Measurements from ENCODE around the gene SMOC2. TPM values are rescaled to one million over a fixed set of nuclear protein-coding genes. Genes with fewer than 3 reads are reported as not detected.

Gene SMOC2
- polyA plus RNA-seq, 1 of the 3 experiments (the other 2 are of a cell fraction): not detected

DNA sequence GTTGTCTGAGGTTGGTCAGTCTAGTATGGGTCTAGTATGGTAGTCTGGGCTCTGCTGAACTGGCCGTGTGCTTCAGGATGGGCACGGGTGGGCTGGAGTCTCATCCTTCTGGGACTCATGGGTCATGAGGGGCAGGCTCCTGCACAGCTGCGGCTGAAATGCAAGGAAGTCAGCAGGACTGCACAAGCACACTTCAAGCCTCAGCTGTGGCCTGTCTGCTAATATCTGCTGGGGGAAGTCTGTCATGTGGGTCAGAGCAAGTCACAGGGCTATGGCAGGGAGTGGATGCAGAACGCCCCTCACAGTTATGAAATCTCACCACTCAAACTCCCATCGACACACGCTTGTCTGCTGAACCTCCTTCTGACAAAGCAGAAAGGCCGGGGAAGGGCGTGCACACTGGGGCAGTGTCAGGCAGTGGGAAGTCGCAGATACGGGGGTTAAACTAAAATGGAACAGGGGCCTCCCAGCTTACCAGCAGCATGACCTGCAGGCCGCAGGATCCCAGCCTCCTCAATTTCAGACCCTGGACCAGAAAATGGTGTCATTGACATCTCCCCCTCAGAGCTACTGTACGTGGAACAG lies 229.5 kb downstream of the SMOC2 start:
- Histone ChIP-seq H3K4me1 (ENCODE audit: control insufficient read depth in 1 of 2, insufficient read depth in 2 of 2, low read depth in 1 of 2, low read length in 1 of 2) (no peaks in the 10 kb centered on the region; a peak in 1 of 4 replicates), H4K20me1 (ENCODE audit: insufficient read depth) (no peaks in the 10 kb centered on the region), H3K9ac (no peak overlapping the region), H3K9me2 (no peaks in the 10 kb centered on the region), H3K4me2 (no peak overlapping the region), H3K27ac (ENCODE audit: low read depth in 2 of 2, low read length in 1 of 2) (no peak overlapping the region), H3K27me3 (ENCODE audit: insufficient read depth) (no peaks in the 10 kb centered on the region), H3K9me3 (no peaks in the 10 kb centered on the region), H3K36me3 (replicated peaks in 1 of 2; ENCODE audit: control insufficient read depth in 1 of 2, insufficient read depth in 2 of 2, low read length in 1 of 2) (no peaks in the 10 kb centered on the region), H2AFZ (ENCODE audit: low read depth) (no peak overlapping the region), H3K4me3 (ENCODE audit: low read depth in 2 of 2, low read length in 1 of 2) (no peak overlapping the region), H3F3A (replicated peaks; ENCODE audit: insufficient read depth) (no peaks in the 10 kb centered on the region), H3K79me2 (ENCODE audit: insufficient read depth) (no peaks in the 10 kb centered on the region)
- ChIA-PET CTCF (no interaction called here), POLR2A (no interaction called here)
- 67% methylated on average over 9 of the region's 12 CpGs for WGBS (ENCODE audit: low lambda C conversion rate)
- TF ChIP-seq, protein P1, sequence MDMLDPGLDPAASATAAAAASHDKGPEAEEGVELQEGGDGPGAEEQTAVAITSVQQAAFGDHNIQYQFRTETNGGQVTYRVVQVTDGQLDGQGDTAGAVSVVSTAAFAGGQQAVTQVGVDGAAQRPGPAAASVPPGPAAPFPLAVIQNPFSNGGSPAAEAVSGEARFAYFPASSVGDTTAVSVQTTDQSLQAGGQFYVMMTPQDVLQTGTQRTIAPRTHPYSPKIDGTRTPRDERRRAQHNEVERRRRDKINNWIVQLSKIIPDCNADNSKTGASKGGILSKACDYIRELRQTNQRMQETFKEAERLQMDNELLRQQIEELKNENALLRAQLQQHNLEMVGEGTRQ (IDR thresholded peaks at IDR 0.05; ENCODE audit: borderline replicate concordance, low read depth, low read length): no peak
- no peak for TF ChIP-seq SMC3 (IDR thresholded peaks at IDR 0.05; ENCODE audit: low read depth, low read length)
- TF ChIP-seq RXRA (IDR thresholded peaks at IDR 0.05; ENCODE audit: borderline replicate concordance, low read depth): no peak
- TF ChIP-seq FOSL2 (IDR thresholded peaks at IDR 0.05; ENCODE audit: borderline replicate concordance, low read depth): no peak
- no peak for TF ChIP-seq RAD21 (IDR thresholded peaks at IDR 0.05; ENCODE audit: low read length)
- no peak for TF ChIP-seq MEF2A (IDR thresholded peaks at IDR 0.05; ENCODE audit: borderline replicate concordance, low read depth)
- TF ChIP-seq EZH2phosphoT487 (IDR thresholded peaks at IDR 0.05; ENCODE audit: borderline replicate concordance, low read depth): no peak
- no peak for TF ChIP-seq JUND (IDR thresholded peaks at IDR 0.05)
- TF ChIP-seq EP300 (IDR thresholded peaks at IDR 0.05; ENCODE audit: borderline replicate concordance in 1 of 2, low read depth in 1 of 2, low read length in 1 of 2): no peak
- no peak for TF ChIP-seq NRF1 (IDR thresholded peaks at IDR 0.05; ENCODE audit: low read depth, low read length)
- TF ChIP-seq SIN3A (IDR thresholded peaks at IDR 0.05; ENCODE audit: borderline replicate concordance, low read depth, low read length): no peak
- TF ChIP-seq TAF1 (IDR thresholded peaks at IDR 0.05; ENCODE audit: borderline replicate concordance, low read depth, low read length): no peak
- no peak for TF ChIP-seq MXI1 (IDR thresholded peaks at IDR 0.05; ENCODE audit: low read depth, low read length)
- no peak for TF ChIP-seq FOXJ3 (CRISPR knock-in tag; IDR thresholded peaks at IDR 0.05)
- TF ChIP-seq GABPA (IDR thresholded peaks at IDR 0.05; ENCODE audit: low read depth): no peak
- TF ChIP-seq, protein P2, sequence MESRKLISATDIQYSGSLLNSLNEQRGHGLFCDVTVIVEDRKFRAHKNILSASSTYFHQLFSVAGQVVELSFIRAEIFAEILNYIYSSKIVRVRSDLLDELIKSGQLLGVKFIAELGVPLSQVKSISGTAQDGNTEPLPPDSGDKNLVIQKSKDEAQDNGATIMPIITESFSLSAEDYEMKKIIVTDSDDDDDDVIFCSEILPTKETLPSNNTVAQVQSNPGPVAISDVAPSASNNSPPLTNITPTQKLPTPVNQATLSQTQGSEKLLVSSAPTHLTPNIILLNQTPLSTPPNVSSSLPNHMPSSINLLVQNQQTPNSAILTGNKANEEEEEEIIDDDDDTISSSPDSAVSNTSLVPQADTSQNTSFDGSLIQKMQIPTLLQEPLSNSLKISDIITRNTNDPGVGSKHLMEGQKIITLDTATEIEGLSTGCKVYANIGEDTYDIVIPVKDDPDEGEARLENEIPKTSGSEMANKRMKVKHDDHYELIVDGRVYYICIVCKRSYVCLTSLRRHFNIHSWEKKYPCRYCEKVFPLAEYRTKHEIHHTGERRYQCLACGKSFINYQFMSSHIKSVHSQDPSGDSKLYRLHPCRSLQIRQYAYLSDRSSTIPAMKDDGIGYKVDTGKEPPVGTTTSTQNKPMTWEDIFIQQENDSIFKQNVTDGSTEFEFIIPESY (IDR thresholded peaks at IDR 0.05; ENCODE audit: borderline replicate concordance, low read depth): no peak
- TF ChIP-seq, protein P3, sequence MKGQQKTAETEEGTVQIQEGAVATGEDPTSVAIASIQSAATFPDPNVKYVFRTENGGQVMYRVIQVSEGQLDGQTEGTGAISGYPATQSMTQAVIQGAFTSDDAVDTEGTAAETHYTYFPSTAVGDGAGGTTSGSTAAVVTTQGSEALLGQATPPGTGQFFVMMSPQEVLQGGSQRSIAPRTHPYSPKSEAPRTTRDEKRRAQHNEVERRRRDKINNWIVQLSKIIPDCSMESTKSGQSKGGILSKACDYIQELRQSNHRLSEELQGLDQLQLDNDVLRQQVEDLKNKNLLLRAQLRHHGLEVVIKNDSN (IDR thresholded peaks at IDR 0.05; ENCODE audit: borderline replicate concordance, low read depth): no peak
- no peak for TF ChIP-seq MAX (IDR thresholded peaks at IDR 0.05; ENCODE audit: low read depth)
- no peak for TF ChIP-seq IRF3 (IDR thresholded peaks at IDR 0.05; ENCODE audit: low read depth, low read length)
- TF ChIP-seq CHD2 (IDR thresholded peaks at IDR 0.05; ENCODE audit: low read length, partially characterized antibody): no peak
- DNase-seq: no peak
